HEK293 (cell line): Measurements from ENCODE around the gene RLN3.
"Not testable (repeated sequence)": the region's sequence is repeated elsewhere in the genome, so short reads cannot be mapped to it uniquely, and the experiment has no call there.

Experiments
- CTCF ChIA-PET: fragments of 350-600 bp; formaldehyde crosslinking; extraction: SDS; loops from one replicate; lab custom pipeline; 2021; ENCODE audit warnings: antibody characterized with exemption; lab: Yijun Ruan, JAX
- POLR2A ChIA-PET: fragments of 300-600 bp; formaldehyde crosslinking; extraction: SDS; loops from one replicate; lab custom pipeline; 2020; ENCODE audit warnings: antibody characterized with exemption, inconsistent platforms; lab: Yijun Ruan, JAX
- H3K27ac ChIP-seq: fragments of 200-500 bp; sonication (Bioruptor generic); 2 replicates; pipeline ENCODE4 v1.5.1; 2014; ENCODE audit warnings: low read depth, low read length, control low read depth, inconsistent platforms; ENCODE audit errors: extremely low read depth
- H3K36me3 ChIP-seq, 2 experiments: fragments of 200-500 bp in 1 of 2; sonication (Bioruptor generic) in 1 of 2; 1 replicate in 1 of 2; 2 replicates in 1 of 2; pipeline ENCODE4 v1.5.1; 2014 to 2017; ENCODE audit warnings: inconsistent platforms in 2 of 2, low read length in 2 of 2; ENCODE audit not compliant: control insufficient read depth in 2 of 2, insufficient read depth in 1 of 2
- H3K4me1 ChIP-seq: fragments of 200-500 bp; sonication (Bioruptor generic); 2 replicates; pipeline ENCODE4 v1.5.1; 2014; ENCODE audit warnings: mild to moderate bottlenecking, low read length, inconsistent platforms; ENCODE audit not compliant: control insufficient read depth, insufficient read depth
- H3K4me3 ChIP-seq: 2 replicates; pipeline ENCODE4 v1.5.1; 2011; ENCODE audit warnings: low read depth, mild to moderate bottlenecking, control low read depth, low read length, moderate library complexity
- H3K9me3 ChIP-seq: fragments of 200-500 bp; sonication (Bioruptor generic); 2 replicates; pipeline ENCODE4 v1.5.1; 2014; ENCODE audit warnings: low read depth, low read length, inconsistent platforms; ENCODE audit not compliant: control insufficient read depth, insufficient read depth
- IKZF3 ChIP-seq: fragments of 450-650 bp; IDR thresholded peaks from 2 replicates; pipeline ENCODE4 v1.5.0; 2018; ENCODE audit warnings: missing biosample characterization, mild to moderate bottlenecking, missing genetic modification characterization, moderate library complexity
- KLF10 ChIP-seq: fragments of 450-650 bp; IDR thresholded peaks from 2 replicates; pipeline ENCODE4 v1.5.1; 2018; ENCODE audit warnings: missing biosample characterization, mild to moderate bottlenecking, missing genetic modification characterization
- KLF8 ChIP-seq: fragments of 450-650 bp; formaldehyde crosslinking; IDR thresholded peaks from 2 replicates; pipeline ENCODE4 v1.5.1; 2016; ENCODE audit warnings: missing biosample characterization, missing genetic modification characterization
- PRDM6 ChIP-seq: fragments of 450-650 bp; formaldehyde crosslinking; IDR thresholded peaks from 2 replicates; pipeline ENCODE4 v1.5.1; 2017; ENCODE audit warnings: missing biosample characterization, missing genetic modification characterization
- ZBTB17 ChIP-seq: fragments of 450-650 bp; formaldehyde crosslinking; IDR thresholded peaks from 2 replicates; pipeline ENCODE4 v1.5.1; 2016; ENCODE audit warnings: missing biosample characterization, missing genetic modification characterization
- ZNF133 ChIP-seq: fragments of 450-650 bp; formaldehyde crosslinking; IDR thresholded peaks from 2 replicates; pipeline ENCODE4 v1.5.1; 2016; ENCODE audit warnings: missing biosample characterization, missing genetic modification characterization
- ZNF140 ChIP-seq: fragments of 450-650 bp; formaldehyde crosslinking; IDR thresholded peaks from 2 replicates; pipeline ENCODE4 v1.5.1; 2016; ENCODE audit warnings: missing biosample characterization, missing genetic modification characterization
- ZNF202 ChIP-seq: fragments of 450-650 bp; formaldehyde crosslinking; IDR thresholded peaks from 2 replicates; pipeline ENCODE4 v1.5.1; 2016; ENCODE audit warnings: missing biosample characterization, missing genetic modification characterization, borderline replicate concordance
- ZNF280C ChIP-seq: fragments of 450-650 bp; formaldehyde crosslinking; IDR thresholded peaks from 2 replicates; pipeline ENCODE4 v1.5.1; 2016; ENCODE audit warnings: missing biosample characterization, missing genetic modification characterization
- ZNF664 ChIP-seq: fragments of 450-650 bp; formaldehyde crosslinking; IDR thresholded peaks from 2 replicates; pipeline ENCODE4 v1.5.1; 2016; ENCODE audit warnings: missing biosample characterization, missing genetic modification characterization
- ZNF785 ChIP-seq: fragments of 450-650 bp; formaldehyde crosslinking; IDR thresholded peaks from 2 replicates; pipeline ENCODE4 v1.5.1; 2016; ENCODE audit warnings: missing biosample characterization, missing genetic modification characterization
- ZSCAN5A ChIP-seq: fragments of 450-650 bp; formaldehyde crosslinking; IDR thresholded peaks from 2 replicates; pipeline ENCODE4 v1.5.1; 2016; ENCODE audit warnings: missing biosample characterization, missing genetic modification characterization

The RLN3 gene

GRCh38 chr19:14015524-14016035, 12.4 kb upstream of the RLN3 start:
- TF ChIP-seq ZNF664, result peak; percentile 70; the same call in 1 of the 2 replicates
- TF ChIP-seq ZNF785 (tag by site-specific recombination), result no peak
- TF ChIP-seq ZBTB17 (tag by site-specific recombination), result peak; percentile 67
- TF ChIP-seq PRDM6 (tag by site-specific recombination), result 0 out of 2 replicates have a peak, but pooled peaks have one; percentile 13
- TF ChIP-seq ZNF202 (tag by site-specific recombination), result no peak
- no peak overlapping the region for H3K27ac ChIP-seq
- no peaks in the 10 kb centered on the region for H3K9me3 ChIP-seq
- no peaks in the 10 kb centered on the region for H3K4me1 ChIP-seq
- H3K4me3 ChIP-seq, result no peak overlapping the region
- H3K36me3 ChIP-seq, result no peaks in the 10 kb centered on the region
- CTCF ChIA-PET, result interaction anchor here (0.6 to 0.9 kb wide), 2 partner anchors 13 to 16 kb away, joined by 3 read pairs; partner anchors contain the start of gene IL27RA
- POLR2A ChIA-PET, result interaction anchor here (0.7 to 2.2 kb wide), 2 partner anchors 9 to 1270 kb away, joined by 4 to 6 read pairs; partner anchors contain the start of gene RFX1

- H3K4me1 ChIP-seq, result no peaks in the 10 kb centered on the region
- no peak for TF ChIP-seq ZNF140 (tag by site-specific recombination)
- TF ChIP-seq ZNF133 (tag by site-specific recombination), result no peak
- TF ChIP-seq ZNF280C, result no peak
- no peak for TF ChIP-seq KLF8 (tag by site-specific recombination)
- ChIA-PET POLR2A (interaction anchor here (1.4 kb wide), 1 partner anchor 12 kb away, joined by 6 read pairs; the partner anchor contains the start of gene RFX1), CTCF (interaction anchor here (0.6 to 1.6 kb wide), 7 partner anchors 8 to 93 kb away, joined by 3 to 8 read pairs (median 5); partner anchors contain the start of genes IL27RA and RLN3)
- no peak overlapping the region for H3K4me3 ChIP-seq
- H3K27ac ChIP-seq, result no peak overlapping the region
- H3K9me3 ChIP-seq, result no peaks in the 10 kb centered on the region
- H3K36me3 ChIP-seq, result no peaks in the 10 kb centered on the region
Observed at GRCh38 chr19:14019100-14019499, 8.8 kb upstream of the RLN3 start.

- ChIA-PET POLR2A (interaction anchor here (1.4 kb wide), 1 partner anchor 13 kb away, joined by 6 read pairs; the partner anchor contains the start of gene RFX1), CTCF (interaction anchor here (0.6 to 1.6 kb wide), 5 partner anchors 8 to 93 kb away, joined by 3 to 8 read pairs (median 5); partner anchors contain the start of genes IL27RA and RLN3)
- H3K9me3 ChIP-seq, H3K4me3 ChIP-seq, H3K27ac ChIP-seq, H3K36me3 ChIP-seq, H3K4me1 ChIP-seq: not testable (repeated sequence)
Observed at GRCh38 chr19:14019739-14020138, 8.2 kb upstream of the RLN3 start.

- H3K27ac ChIP-seq, result no peak overlapping the region
- no peaks in the 10 kb centered on the region for H3K4me1 ChIP-seq
- no peaks in the 10 kb centered on the region for H3K9me3 ChIP-seq
- ChIA-PET CTCF (interaction anchor here (0.6 to 3.2 kb wide), 5 partner anchors 10 to 274 kb away, joined by 3 to 19 read pairs (median 5); partner anchors contain the start of gene IL27RA), POLR2A (interaction anchor here (0.8 to 1.6 kb wide), 3 partner anchors 10 to 15 kb away, joined by 3 to 8 read pairs (median 5); partner anchors contain the start of genes IL27RA and RFX1)
- TF ChIP-seq KLF10 (tag by site-specific recombination) (peak; percentile 30; the same call in 1 of the 2 replicates), IKZF3 (tag by site-specific recombination) (0 out of 2 replicates have a peak, but pooled peaks have one; percentile 17), ZSCAN5A (tag by site-specific recombination) (no peak)
- H3K4me3 ChIP-seq, result no peak overlapping the region
- H3K36me3 ChIP-seq, result no peaks in the 10 kb centered on the region
Observed at GRCh38 chr19:14021474-14021873, 6.5 kb upstream of the RLN3 start.
